B cell (primary cell): Measurements from ENCODE around the gene TPI1. TPM values are rescaled to one million over a fixed set of nuclear protein-coding genes. Genes with fewer than 3 reads are reported as not detected.
A peak's percentile ranks its signal among the peaks of the same experiment; 100 is the strongest.

Source experiments
- ATAC-seq: fragments of 200-7000 bp; cut with Tn5 transposase; one replicate; pipeline ENCODE4 v1.10.0; 2021; ENCODE audit warnings: low read depth, mild to moderate bottlenecking, moderate number of reproducible peaks, moderate library complexity
- CTCF ChIA-PET: fragments of 350-600 bp; sonication (Branson Sonifier 250); formaldehyde crosslinking; loops from one replicate; lab custom pipeline; 2021; ENCODE audit warnings: antibody characterized with exemption, inconsistent platforms; lab: Charles Lee
- POLR2A ChIA-PET: fragments of 350-600 bp; sonication (Branson Sonifier 250); formaldehyde crosslinking; loops from one replicate; lab custom pipeline; 2021; ENCODE audit warnings: antibody characterized with exemption; lab: Charles Lee
- DNase-seq: peaks from one replicate; pipeline ENCODE4 v3.0.0; 2013
- H2AFZ ChIP-seq: 2 replicates; pipeline ENCODE4 v1.6.1; 2012; ENCODE audit warnings: mild to moderate bottlenecking, low read depth, low read length; ENCODE audit not compliant: insufficient read depth, poor library complexity, severe bottlenecking
- H3K27ac ChIP-seq, 2 donors: 1 replicate in 1 of 2; 2 replicates in 1 of 2; pipeline ENCODE4 v1.5.1; 2012 to 2013; ENCODE audit warnings: low read length in 2 of 2, mild to moderate bottlenecking in 2 of 2, moderate library complexity in 1 of 2
- H3K27me3 ChIP-seq, 4 experiments: fragments of 200-600 bp in 1 of 4; sonication (generic) in 1 of 4; replicated peaks in 1 of 4; 1 replicate in 2 of 4; 2 replicates in 2 of 4; pipeline versions ENCODE4 v1.6.1 to v1.7.0; 2013 to 2016; ENCODE audit warnings: low read length in 3 of 4, mild to moderate bottlenecking in 2 of 4, mixed read lengths in 1 of 4, moderate library complexity in 1 of 4; ENCODE audit not compliant: insufficient read depth in 4 of 4, control insufficient read depth in 3 of 4; ENCODE audit errors: control extremely low read depth in 1 of 4
- H3K36me3 ChIP-seq, 2 experiments: replicated peaks in 1 of 2; 1 replicate in 1 of 2; 2 replicates in 1 of 2; pipeline versions ENCODE4 v1.6.1 to v1.7.1; 2013; ENCODE audit warnings: low read length in 1 of 2; ENCODE audit not compliant: insufficient read depth in 2 of 2, control insufficient read depth in 1 of 2; ENCODE audit errors: control extremely low read depth in 1 of 2, extremely low read depth in 1 of 2
- H3K4me1 ChIP-seq, 2 donors: fragments of 200-600 bp in 1 of 2; sonication (generic) in 1 of 2; 1 replicate in 1 of 2; 2 replicates in 1 of 2; pipeline versions ENCODE4 v1.5.1 to v1.6.1; 2013 to 2017; ENCODE audit warnings: low read length in 2 of 2; ENCODE audit not compliant: control insufficient read depth in 2 of 2, insufficient read depth in 2 of 2
- H3K4me2 ChIP-seq: replicated peaks from 2 replicates; pipeline ENCODE3; 2012; ENCODE audit warnings: mild to moderate bottlenecking, low read depth, low read length; ENCODE audit not compliant: poor library complexity, severe bottlenecking
- H3K4me3 ChIP-seq, 5 experiments: fragments of 200-600 bp in 1 of 5; sonication (generic) in 1 of 5; 1 replicate in 3 of 5; 2 replicates in 2 of 5; pipeline versions ENCODE4 v1.5.1 to v1.7.0; 2011 to 2016; ENCODE audit warnings: low read length in 4 of 5, mild to moderate bottlenecking in 4 of 5, low read depth in 2 of 5, control low read depth in 1 of 5, moderate library complexity in 1 of 5; ENCODE audit not compliant: insufficient read depth in 1 of 5; ENCODE audit errors: control extremely low read depth in 1 of 5, extremely low read depth in 1 of 5
- H3K79me2 ChIP-seq: fragments of 200-600 bp; sonication (generic); one replicate; pipeline ENCODE4 v1.6.0; 2016; ENCODE audit warnings: low read length; ENCODE audit not compliant: control insufficient read depth, insufficient read depth
- H3K9ac ChIP-seq: fragments of 200-600 bp; sonication (generic); 2 replicates; pipeline ENCODE4 v1.6.1; 2017; ENCODE audit warnings: mild to moderate bottlenecking, low read length, moderate library complexity
- H3K9me3 ChIP-seq, 3 donors: one replicate each; pipeline versions ENCODE4 v1.6.1 to v1.7.1; 2013; ENCODE audit warnings: low read length in 2 of 3; ENCODE audit not compliant: control insufficient read depth in 2 of 3, insufficient read depth in 1 of 3; ENCODE audit errors: control extremely low read depth in 1 of 3
- H4K20me1 ChIP-seq: 2 replicates; pipeline ENCODE4 v1.6.0; 2012; ENCODE audit warnings: mild to moderate bottlenecking, low read length; ENCODE audit not compliant: insufficient read depth, control insufficient read depth, poor library complexity, severe bottlenecking
- H3K27ac Mint-ChIP-seq: one replicate; pipeline ENCODE4 v1.8.0; 2021; ENCODE audit warnings: mixed read lengths
- H3K27me3 Mint-ChIP-seq: one replicate; pipeline ENCODE4 v1.8.0; 2021; ENCODE audit warnings: mixed read lengths
- H3K4me1 Mint-ChIP-seq: one replicate; pipeline ENCODE4 v1.8.0; 2021; ENCODE audit warnings: mixed read lengths
- H3K4me3 Mint-ChIP-seq: one replicate; pipeline ENCODE4 v1.8.0; 2021; ENCODE audit warnings: mixed read lengths
- H3K9me3 Mint-ChIP-seq: one replicate; pipeline ENCODE4 v1.8.0; 2022; ENCODE audit warnings: mixed read lengths; ENCODE audit not compliant: insufficient read depth
- CTCF ChIP-seq: fragments of 200-600 bp; IDR thresholded peaks from one replicate; pipeline ENCODE4 v1.8.0; 2022; ENCODE audit warnings: antibody characterized with exemption, mild to moderate bottlenecking
- EZH2 ChIP-seq: IDR thresholded peaks from 2 replicates; pipeline ENCODE4 v1.6.1; 2012; ENCODE audit warnings: borderline replicate concordance, low read depth, mild to moderate bottlenecking, moderate library complexity, low read length; ENCODE audit not compliant: insufficient read depth, poor library complexity, severe bottlenecking
- WGBS: methylation state at CpG from one replicate; pipeline ENCODE4 v1.1.5; 2013; ENCODE audit warnings: missing lambda C conversion rate; ENCODE audit not compliant: insufficient coverage; 5-methylcytosine and 5-hydroxymethylcytosine counted together
- intact Hi-C: fragments of 100-400 bp; cut with micrococcal nuclease; formaldehyde crosslinking; loops from one replicate; pipeline ENCODE4 v1.10.0; 2022
- polyA plus RNA-seq: library from polyadenylated mRNA; depleted of rRNA; stranded (reverse); fragments of >200 nt; gene quantifications from 2 replicates; pipeline ENCODE4 v1.2.3, GENCODE V29; 2012
- total RNA-seq, 2 donors: library from RNA; stranded (reverse); fragments of 120-200 nt in 1 of 2; gene quantifications; 1 replicate in 1 of 2; 2 replicates in 1 of 2; pipeline versions ENCODE4 v1.2.3 to v1.2.4, GENCODE V29; 2013 to 2022

Gene TPI1
- total and polyA plus RNA-seq, 2 donors (not counting 1 experiment from before 2014, with no cell fraction given), result 181 to 187 TPM

GRCh38 chr12:6826125-6826733 is 41.1 kb upstream of the TPI1 start:
- Histone ChIP-seq H3K36me3 (no peaks in the 10 kb centered on the region), H3K4me2 (no peak overlapping the region), H3K4me3 (no peak overlapping the region), H3K4me1 (peaks cover 32 to 37% of the 10 kb centered on the region in 2 donors), H3K27ac (no peak overlapping the region), H4K20me1 (peaks cover 11% of the 10 kb centered on the region), H2AFZ (no peak overlapping the region), H3K9me3 (peaks cover 0 to 13% (median 0%) of the 10 kb centered on the region in 3 donors), H3K79me2 (no peaks in the 10 kb centered on the region), H3K9ac (no peak overlapping the region), H3K27me3 (peaks cover 0 to 83% (median 37%) of the 10 kb centered on the region in 4 experiments)
- CTCF ChIA-PET, result interaction anchor here (1.2 to 6.2 kb wide), 7 partner anchors 10 to 276 kb away, joined by 3 to 33 read pairs (median 5); partner anchors contain the start of genes CDCA3, MLF2 and USP5
- DNase-seq (no peak), ATAC-seq (no peak)
- TF ChIP-seq CTCF (no peak), EZH2 (no peak)
- Mint-ChIP-seq H3K4me1 (peaks cover 27% of the 10 kb centered on the region), H3K27ac (no peak overlapping the region), H3K4me3 (peak overlapping the region; percentile 23), H3K27me3 (peaks cover 78% of the 10 kb centered on the region), H3K9me3 (no peaks in the 10 kb centered on the region)
- intact Hi-C loops, result no loop called here
- WGBS, result 86% methylated on average over 11 of the region's 17 CpGs
- POLR2A ChIA-PET, result no interaction called here

GRCh38 chr12:6826734-6827436 is 40.4 kb upstream of the TPI1 start:
- H3K9ac ChIP-seq, result no peak overlapping the region
- TF ChIP-seq CTCF, result no peak
- no peak for TF ChIP-seq EZH2
- H3K27ac Mint-ChIP-seq, result no peak overlapping the region

More at GRCh38 chr12:6826734-6827436, 40.4 kb upstream of the TPI1 start:
- Histone ChIP-seq H3K4me3 (no peak overlapping the region), H3K9me3 (peaks cover 0 to 13% (median 0%) of the 10 kb centered on the region in 3 donors), H2AFZ (no peak overlapping the region), H4K20me1 (peaks cover 11% of the 10 kb centered on the region), H3K79me2 (no peaks in the 10 kb centered on the region), H3K4me1 (peaks cover 28 to 33% of the 10 kb centered on the region in 2 donors), H3K36me3 (no peaks in the 10 kb centered on the region), H3K27me3 (peaks cover 0 to 85% (median 35%) of the 10 kb centered on the region in 4 experiments), H3K27ac (no peak overlapping the region), H3K4me2 (no peak overlapping the region)
- POLR2A ChIA-PET, result no interaction called here
- intact Hi-C loops, result no loop called here
- no peaks in the 10 kb centered on the region for H3K9me3 Mint-ChIP-seq
- peaks cover 24% of the 10 kb centered on the region for H3K4me1 Mint-ChIP-seq
- DNase-seq, result no peak
- peak overlapping the region; percentile 72 for H3K4me3 Mint-ChIP-seq
- ATAC-seq, result no peak
- CTCF ChIA-PET, result interaction anchor here (1.0 to 6.2 kb wide), 4 partner anchors 9 to 73 kb away, joined by 3 to 33 read pairs (median 17); partner anchors contain the start of genes CDCA3, MLF2 and USP5
- WGBS, result 89% methylated on average over 20 of the region's 22 CpGs
- H3K27me3 Mint-ChIP-seq, result peaks cover 82% of the 10 kb centered on the region
